GM12875 (cell line): ENCODE measurements around the gene KCNJ12.
"Not testable (repeated sequence)": the region's sequence is repeated elsewhere in the genome, so short reads cannot be mapped to it uniquely, and the experiment has no call there.

Experiments
- H3K4me3 ChIP-seq: one replicate; pipeline ENCODE4 v1.5.1; 2011; ENCODE audit warnings: low read depth, low read length, control low read depth
- TF ChIP-seq, protein P1 (sequence below): IDR thresholded peaks from 2 replicates; pipeline ENCODE4 v1.5.1; 2011; ENCODE audit warnings: low read depth, mild to moderate bottlenecking, control low read depth, inconsistent platforms, low read length, moderate library complexity, borderline replicate concordance; ENCODE audit not compliant: insufficient read depth

Gene KCNJ12

GRCh38 chr17:21376081-21376758 lies at the start of gene KCNJ12:
TSS of gene KCNJ12 (plus strand) at chr17:21376357. CDS start at chr17:21415343, 38,986 bp downstream.
- TF ChIP-seq, protein P1, sequence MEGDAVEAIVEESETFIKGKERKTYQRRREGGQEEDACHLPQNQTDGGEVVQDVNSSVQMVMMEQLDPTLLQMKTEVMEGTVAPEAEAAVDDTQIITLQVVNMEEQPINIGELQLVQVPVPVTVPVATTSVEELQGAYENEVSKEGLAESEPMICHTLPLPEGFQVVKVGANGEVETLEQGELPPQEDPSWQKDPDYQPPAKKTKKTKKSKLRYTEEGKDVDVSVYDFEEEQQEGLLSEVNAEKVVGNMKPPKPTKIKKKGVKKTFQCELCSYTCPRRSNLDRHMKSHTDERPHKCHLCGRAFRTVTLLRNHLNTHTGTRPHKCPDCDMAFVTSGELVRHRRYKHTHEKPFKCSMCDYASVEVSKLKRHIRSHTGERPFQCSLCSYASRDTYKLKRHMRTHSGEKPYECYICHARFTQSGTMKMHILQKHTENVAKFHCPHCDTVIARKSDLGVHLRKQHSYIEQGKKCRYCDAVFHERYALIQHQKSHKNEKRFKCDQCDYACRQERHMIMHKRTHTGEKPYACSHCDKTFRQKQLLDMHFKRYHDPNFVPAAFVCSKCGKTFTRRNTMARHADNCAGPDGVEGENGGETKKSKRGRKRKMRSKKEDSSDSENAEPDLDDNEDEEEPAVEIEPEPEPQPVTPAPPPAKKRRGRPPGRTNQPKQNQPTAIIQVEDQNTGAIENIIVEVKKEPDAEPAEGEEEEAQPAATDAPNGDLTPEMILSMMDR, result no peak
- H3K4me3 ChIP-seq, result no peak within 1 kb of the TSS

DNA sequence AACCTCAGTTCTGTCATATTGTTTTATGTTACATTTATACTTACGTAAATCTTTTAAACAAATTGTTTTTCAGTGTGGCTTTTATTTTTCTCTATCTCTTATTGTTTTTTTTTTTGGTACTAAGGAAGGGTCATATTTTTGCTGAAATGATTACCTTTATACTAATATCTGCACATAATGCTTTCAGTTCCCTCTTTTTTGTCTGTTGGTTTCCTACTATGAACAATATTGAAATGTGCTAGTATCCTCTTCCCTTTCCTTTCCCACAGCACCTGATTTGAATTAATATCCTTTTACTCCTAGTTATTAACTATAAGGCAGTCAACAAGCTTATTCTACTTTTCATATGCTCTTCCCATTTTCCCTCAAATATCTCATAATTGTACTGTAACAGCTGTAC lies 48.2 kb upstream of the KCNJ12 start:
- H3K4me3 ChIP-seq, result not testable (repeated sequence)

- not testable (repeated sequence) for H3K4me3 ChIP-seq
Measured at GRCh38 chr17:21328778-21329177, 47.4 kb upstream of the KCNJ12 start.

DNA sequence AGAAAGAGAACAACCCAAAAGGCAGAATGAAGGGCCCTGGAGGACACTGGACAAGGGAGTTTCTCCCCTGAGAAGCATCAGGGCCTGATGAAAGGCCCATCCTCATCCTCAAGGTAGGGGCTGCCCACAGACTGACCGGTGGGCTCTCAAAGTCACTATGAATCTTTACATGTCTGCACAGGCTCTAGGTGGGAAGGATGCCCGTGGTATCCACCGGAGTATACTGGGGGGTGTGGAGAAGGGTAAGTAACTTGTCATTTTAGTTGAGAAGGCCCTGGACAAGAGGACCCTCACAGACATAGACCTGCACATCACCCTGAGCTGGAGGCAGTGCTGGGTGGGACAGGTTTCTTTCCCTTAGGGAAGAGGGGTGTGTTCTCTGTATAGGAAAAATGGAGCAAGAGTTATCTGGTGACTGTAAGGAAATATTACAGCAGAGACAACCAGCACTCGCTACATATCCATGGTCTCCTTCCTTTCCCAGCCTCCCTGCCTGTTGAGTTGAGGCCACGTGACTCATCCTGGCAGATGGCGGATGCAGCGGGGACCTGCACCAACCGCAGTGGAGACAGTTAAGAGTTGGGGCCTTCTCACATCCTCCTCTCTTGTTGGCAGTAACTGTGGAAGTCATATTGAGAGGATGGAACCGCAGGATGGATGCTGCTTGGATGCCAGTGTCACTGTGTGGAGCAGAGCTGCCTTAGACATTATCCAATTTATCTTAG lies 45.6 kb upstream of the KCNJ12 start:
- H3K4me3 ChIP-seq, result no peak overlapping the region

GRCh38 chr17:21336541-21337294 lies 39.4 kb upstream of the KCNJ12 start:
- H3K4me3 ChIP-seq, result not testable (repeated sequence)

More for the DNA sequence above, 45.6 kb upstream of the KCNJ12 start:
- TF ChIP-seq, protein P1, result no peak

GRCh38 chr17:21337981-21338625 lies 38.1 kb upstream of the KCNJ12 start:
- H3K4me3 ChIP-seq, result not testable (repeated sequence)

DNA sequence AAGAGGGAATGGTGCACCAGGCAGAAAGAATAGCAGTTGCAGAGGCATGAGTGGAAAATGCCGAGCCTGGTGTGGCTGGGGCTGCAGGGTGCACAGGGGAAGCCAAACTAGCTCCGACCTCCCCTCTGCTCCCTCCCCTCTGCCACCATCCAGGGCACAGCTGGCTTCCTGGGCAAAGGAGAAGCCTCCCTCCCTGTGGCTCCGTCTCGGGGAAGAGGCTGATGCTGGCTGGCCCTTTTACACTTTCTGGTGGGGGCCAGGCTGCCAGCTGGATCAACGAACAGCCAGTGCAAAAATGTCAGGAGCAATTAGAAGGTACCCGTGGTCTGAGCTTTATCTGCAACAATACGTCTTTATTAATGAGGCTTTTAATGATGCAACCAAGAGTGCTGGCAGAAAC lies 37.1 kb upstream of the KCNJ12 start:
- TF ChIP-seq, protein P1, result no peak
- H3K4me3 ChIP-seq, result no peak overlapping the region

- not testable (repeated sequence) for H3K4me3 ChIP-seq
Measured at GRCh38 chr17:21339571-21339970, 36.6 kb upstream of the KCNJ12 start.

GRCh38 chr17:21340407-21340806 lies 35.8 kb upstream of the KCNJ12 start:
- H3K4me3 ChIP-seq, result not testable (repeated sequence)

- H3K4me3 ChIP-seq, result not testable (repeated sequence)
Measured at GRCh38 chr17:21341279-21341678, 34.9 kb upstream of the KCNJ12 start.

GRCh38 chr17:21341925-21342540 lies 34.1 kb upstream of the KCNJ12 start:
- H3K4me3 ChIP-seq, result not testable (repeated sequence)

GRCh38 chr17:21343061-21343949 lies 32.9 kb upstream of the KCNJ12 start:
- H3K4me3 ChIP-seq, result not testable (repeated sequence)

GRCh38 chr17:21344801-21345200 lies 31.4 kb upstream of the KCNJ12 start:
- H3K4me3 ChIP-seq, result not testable (repeated sequence)
